Fibroblast of villous mesenchyme (primary cell): ENCODE results near the gene DPF3. TPM values are rescaled to one million over a fixed set of nuclear protein-coding genes. Genes with fewer than 3 reads are reported as not detected.

ENCODE experiments used
- DNase-seq: peaks from one replicate; pipeline ENCODE4 v3.0.0-alpha.2; 2010; ENCODE audit warnings: low read depth
- H3K4me3 ChIP-seq: 2 replicates; pipeline ENCODE4 v1.5.1; 2011; ENCODE audit warnings: low read depth, mild to moderate bottlenecking, low read length
- CTCF ChIP-seq: IDR thresholded peaks from 2 replicates; pipeline ENCODE4 v1.5.1; 2012; ENCODE audit warnings: low read depth, mild to moderate bottlenecking, low read length; ENCODE audit not compliant: insufficient read depth
- total RNA-seq: library from RNA; depleted of rRNA; stranded (reverse); fragments of >200 nt; gene quantifications from 2 replicates; pipeline ENCODE4 v1.2.3, GENCODE V29; 2012

The DPF3 gene
- total RNA-seq, 1 donor: 10.4 TPM

- TF ChIP-seq CTCF: no peak
- DNase-seq: no peak
- no peak overlapping the region for H3K4me3 ChIP-seq
Observed at GRCh38 chr14:72605921-72606220, 288.0 kb downstream of the DPF3 start.

- no peak overlapping the region for H3K4me3 ChIP-seq
- TF ChIP-seq CTCF: no peak
- no peak for DNase-seq
Observed at GRCh38 chr14:72605096-72605920, 288.6 kb downstream of the DPF3 start.

- no peak for TF ChIP-seq CTCF
- no peak for DNase-seq
- H3K4me3 ChIP-seq: no peak overlapping the region
Observed at GRCh38 chr14:72604133-72604532, 289.8 kb downstream of the DPF3 start.

GRCh38 chr14:72603639-72604038, 290.3 kb downstream of the DPF3 start:
- no peak overlapping the region for H3K4me3 ChIP-seq
- peak; percentile 64 for DNase-seq
- no peak for TF ChIP-seq CTCF

GRCh38 chr14:72600551-72601330, 293.2 kb downstream of the DPF3 start:
- DNase-seq: no peak
- no peak for TF ChIP-seq CTCF
- H3K4me3 ChIP-seq: no peak overlapping the region

GRCh38 chr14:72599579-72600470, 294.1 kb downstream of the DPF3 start:
- peak; percentile 54 for DNase-seq
- H3K4me3 ChIP-seq: no peak overlapping the region
- no peak for TF ChIP-seq CTCF
